Hepatocyte (in vitro differentiated cells): Measurements from ENCODE around the gene NANOS3. TPM values are rescaled to one million over a fixed set of nuclear protein-coding genes. Genes with fewer than 3 reads are reported as not detected.

Experiments
- DNase-seq: peaks from one replicate; pipeline ENCODE4 v3.0.0-alpha.2; 2016; ENCODE audit warnings: low spot score
- H2AFZ ChIP-seq: fragments of 200-600 bp; sonication (generic); 2 replicates; pipeline ENCODE4 v1.6.0; 2016; ENCODE audit warnings: antibody characterized with exemption, mild to moderate bottlenecking
- H3K27ac ChIP-seq: fragments of 200-600 bp; sonication (generic); 2 replicates; pipeline ENCODE4 v1.5.1; 2016; ENCODE audit warnings: mild to moderate bottlenecking
- H3K27me3 ChIP-seq: fragments of 200-600 bp; sonication (generic); 2 replicates; pipeline ENCODE4 v1.6.1; 2016
- H3K36me3 ChIP-seq: fragments of 200-600 bp; sonication (generic); replicated peaks from 2 replicates; pipeline ENCODE4 v1.5.1; 2016; ENCODE audit warnings: low read depth; ENCODE audit not compliant: insufficient read depth
- H3K4me1 ChIP-seq: fragments of 200-600 bp; sonication (generic); 2 replicates; pipeline ENCODE4 v1.5.1; 2016; ENCODE audit warnings: mild to moderate bottlenecking, moderate library complexity; ENCODE audit not compliant: insufficient read depth
- H3K4me2 ChIP-seq: fragments of 200-600 bp; sonication (generic); 2 replicates; pipeline ENCODE4 v1.6.0; 2016
- H3K4me3 ChIP-seq: fragments of 200-600 bp; sonication (generic); 2 replicates; pipeline ENCODE4 v1.5.1; 2016; ENCODE audit warnings: mild to moderate bottlenecking
- H3K79me2 ChIP-seq: fragments of 200-600 bp; sonication (generic); 2 replicates; pipeline ENCODE4 v1.6.0; 2017; ENCODE audit warnings: mild to moderate bottlenecking
- H3K9me2 ChIP-seq: fragments of 200-600 bp; sonication (generic); replicated peaks from 2 replicates; pipeline ENCODE4 v1.6.0; 2017; ENCODE audit warnings: mild to moderate bottlenecking; ENCODE audit not compliant: insufficient read depth
- H3K9me3 ChIP-seq: fragments of 200-600 bp; sonication (generic); 2 replicates; pipeline ENCODE4 v1.5.1; 2016; ENCODE audit warnings: low read depth, mild to moderate bottlenecking
- H4K20me1 ChIP-seq: fragments of 200-600 bp; sonication (generic); 2 replicates; pipeline ENCODE4 v1.6.0; 2016; ENCODE audit warnings: mild to moderate bottlenecking; ENCODE audit not compliant: insufficient read depth, poor library complexity, severe bottlenecking
- CTCF ChIP-seq: fragments of 200-600 bp; sonication (generic); IDR thresholded peaks from 2 replicates; pipeline ENCODE4 v1.5.1; 2016; ENCODE audit warnings: antibody characterized with exemption, mild to moderate bottlenecking; ENCODE audit not compliant: poor library complexity
- EZH2 ChIP-seq: fragments of 200-600 bp; sonication (generic); IDR thresholded peaks from 2 replicates; pipeline ENCODE4 v1.6.1; 2016; ENCODE audit warnings: antibody characterized with exemption, mild to moderate bottlenecking, borderline replicate concordance
- EZH2phosphoT487 ChIP-seq: fragments of 200-600 bp; sonication (generic); IDR thresholded peaks from one replicate; pipeline ENCODE4 v1.6.1; 2018; ENCODE audit warnings: antibody characterized with exemption, mild to moderate bottlenecking, low read depth, moderate library complexity; ENCODE audit not compliant: unreplicated experiment, severe bottlenecking
- WGBS: methylation state at CpG from one replicate; pipeline ENCODE4 v1.1.6; 2016; ENCODE audit warnings: low lambda C conversion rate; ENCODE audit errors: missing lambda C conversion rate; 5-methylcytosine and 5-hydroxymethylcytosine counted together
- polyA plus RNA-seq: library from polyadenylated mRNA; unstranded; fragments of >200 nt; fragmentation: Nextera tagmentation; extraction: Ambion mirVana; gene quantifications from 2 replicates; pipeline ENCODE4 v1.2.1, GENCODE V29; 2016
- total RNA-seq: library from RNA; depleted of rRNA; stranded (reverse); fragments of >200 nt; gene quantifications from 2 replicates; pipeline ENCODE4 v1.2.3, GENCODE V29; 2014

The NANOS3 gene
- total and polyA plus RNA-seq, 2 experiments from 2014 or later = 0.60 to 2.1 TPM

DNA sequence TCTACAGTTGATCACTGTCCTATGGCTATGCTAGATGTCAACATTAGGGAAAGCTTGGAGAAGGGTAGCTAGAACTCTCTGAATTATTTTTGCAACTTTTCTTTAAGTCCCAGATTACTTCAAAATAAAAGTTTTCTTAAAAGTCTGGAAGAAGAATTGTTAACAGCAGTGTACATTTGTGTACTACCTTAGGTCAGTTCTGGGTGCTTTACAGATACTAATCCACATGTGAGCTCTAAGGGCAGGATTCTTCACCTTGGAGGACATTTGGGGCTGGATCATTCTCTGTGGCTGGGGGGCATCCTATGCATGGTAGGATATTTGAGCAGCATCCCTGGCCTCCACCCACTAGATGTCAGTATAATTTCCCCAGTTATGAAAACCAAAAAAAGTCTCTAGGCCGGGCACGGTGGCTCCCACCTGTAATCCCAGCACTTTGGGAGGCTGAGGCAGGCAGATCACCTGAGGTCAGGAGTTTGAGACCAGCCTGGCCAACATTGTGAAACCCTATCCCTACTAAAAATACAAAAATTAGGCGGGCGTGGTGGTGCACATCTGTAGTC lies 26.1 kb downstream of the NANOS3 start:
- TF ChIP-seq EZH2phosphoT487 (no peak), EZH2 (no peak), CTCF (peak; percentile 33)
- no peaks in the 10 kb centered on the region for H3K9me2 ChIP-seq
- no peak for DNase-seq
- no peak overlapping the region for H2AFZ ChIP-seq
- H3K79me2 ChIP-seq = peaks cover 14% of the 10 kb centered on the region
- H3K36me3 ChIP-seq = no peaks in the 10 kb centered on the region
- H3K4me1 ChIP-seq = peaks cover 13% of the 10 kb centered on the region
- no peak overlapping the region for H3K4me2 ChIP-seq
- H3K9me3 ChIP-seq = no peaks in the 10 kb centered on the region
- no peak overlapping the region for H3K4me3 ChIP-seq
- no peaks in the 10 kb centered on the region for H4K20me1 ChIP-seq
- H3K27me3 ChIP-seq = no peaks in the 10 kb centered on the region
- H3K27ac ChIP-seq = no peak overlapping the region
- WGBS = 82% methylated on average over 4 of the region's 4 CpGs

DNA sequence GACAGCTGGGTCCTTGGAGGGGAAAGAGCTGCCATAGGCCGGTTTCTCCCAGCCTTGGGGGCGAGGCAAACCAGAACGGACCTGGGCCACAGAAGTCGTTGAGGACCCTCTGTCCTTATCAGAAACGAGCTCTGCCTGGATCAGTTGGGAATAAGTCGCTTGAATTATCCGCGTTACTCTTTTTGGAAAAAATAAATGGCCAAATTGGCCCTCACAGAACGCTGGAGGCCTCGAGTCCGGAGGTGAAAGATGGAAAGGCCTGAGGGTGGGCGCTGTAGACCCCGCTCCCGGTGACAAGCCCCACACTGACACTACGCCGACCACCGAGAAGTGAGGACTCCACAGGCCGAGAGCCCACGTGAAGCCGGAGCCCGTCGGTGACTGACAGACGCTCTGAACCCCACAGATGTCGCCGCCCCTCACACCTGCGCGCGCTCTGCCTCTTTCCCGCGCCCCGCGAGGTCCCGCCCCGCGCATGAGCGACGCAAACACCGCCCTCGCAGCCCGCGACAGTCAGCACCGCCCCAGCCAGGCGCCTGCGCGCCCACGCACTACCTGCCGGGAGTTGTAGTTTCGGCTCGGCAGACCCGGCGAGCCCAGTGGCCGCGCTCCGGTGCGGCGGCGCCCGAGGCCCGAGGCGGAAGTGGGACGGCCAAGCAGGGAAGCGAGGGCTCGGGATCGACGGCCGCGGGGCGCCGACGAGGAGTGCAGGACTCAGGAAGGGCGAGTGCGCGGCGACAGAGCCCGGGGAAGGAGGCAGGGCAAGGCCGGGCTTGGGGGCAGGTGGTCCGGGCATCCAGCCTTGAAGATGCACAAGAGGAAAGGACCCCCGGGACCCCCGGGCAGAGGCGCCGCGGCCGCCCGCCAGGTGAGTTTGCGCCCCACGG lies 28.9 kb downstream of the NANOS3 start, which contains the start of the genes BRME1 and CC2D1A:
TSS of gene BRME1 (minus strand) at position 484 of the 887 bp plus-strand sequence. CDS start 1,225 bp downstream, outside the sequence.
TSS of gene CC2D1A (plus strand) at position 568 of the 887 bp plus-strand sequence. CDS start at position 809, 241 bp downstream.
- 15% methylated on average over 68 of the region's 86 CpGs for WGBS
- H3K27ac ChIP-seq = peak within 1 kb of the TSS; percentile 81
- TF ChIP-seq CTCF (no peak), EZH2phosphoT487 (no peak), EZH2 (no peak)
- no peaks in the 10 kb centered on the region for H4K20me1 ChIP-seq
- H3K4me2 ChIP-seq = peak within 1 kb of the TSS; percentile 91
- H3K36me3 ChIP-seq = no peaks in the 10 kb centered on the region
- peaks cover 8% of the 10 kb centered on the region for H3K4me1 ChIP-seq
- H3K9me3 ChIP-seq = no peaks in the 10 kb centered on the region
- no peaks in the 10 kb centered on the region for H3K27me3 ChIP-seq
- peaks cover 14% of the 10 kb centered on the region for H3K79me2 ChIP-seq
- peak within 1 kb of the TSS; percentile 80 for H2AFZ ChIP-seq
- H3K9me2 ChIP-seq = no peaks in the 10 kb centered on the region
- DNase-seq = peak; percentile 96
- peak within 1 kb of the TSS; percentile 69 for H3K4me3 ChIP-seq

DNA sequence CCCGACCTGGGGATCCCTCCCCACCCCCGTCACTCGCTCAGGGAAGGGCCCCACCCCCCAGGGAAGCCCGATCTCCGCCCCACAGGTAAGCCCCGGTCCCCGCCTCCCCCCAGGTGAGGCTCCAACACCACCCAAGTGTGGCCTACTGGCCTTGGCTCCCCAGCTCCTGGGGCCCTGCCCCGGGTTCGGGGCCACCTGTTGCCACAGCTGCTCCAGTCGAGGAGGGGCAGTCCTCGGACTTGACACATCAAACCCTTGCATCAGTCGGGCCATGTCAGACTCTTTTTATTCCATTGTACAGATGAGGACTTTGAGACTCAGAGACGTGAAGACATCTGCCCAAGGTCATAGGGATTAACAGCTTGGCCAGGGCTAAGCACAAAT lies 29.6 kb downstream of the NANOS3 start:
- Histone ChIP-seq H2AFZ (peak overlapping the region; percentile 80), H3K9me3 (no peaks in the 10 kb centered on the region), H3K27me3 (no peaks in the 10 kb centered on the region), H3K79me2 (peaks cover 14% of the 10 kb centered on the region), H4K20me1 (no peaks in the 10 kb centered on the region), H3K4me2 (peak overlapping the region; percentile 91), H3K27ac (peak overlapping the region; percentile 81), H3K9me2 (no peaks in the 10 kb centered on the region), H3K4me3 (peak overlapping the region; percentile 69), H3K36me3 (no peaks in the 10 kb centered on the region), H3K4me1 (peaks cover 8% of the 10 kb centered on the region)
- 16% methylated on average over 6 of the region's 13 CpGs for WGBS
- peak; percentile 55 for DNase-seq
- TF ChIP-seq CTCF (no peak), EZH2 (no peak)
